GM13977 (cell line): Measurements from ENCODE around the gene SERF2.
"Not testable (repeated sequence)": the region's sequence is repeated elsewhere in the genome, so short reads cannot be mapped to it uniquely, and the experiment has no call there.

Experiments used
- DNase-seq: peaks from one replicate; pipeline ENCODE4 v3.0.0; 2012; ENCODE audit warnings: low spot score
- in situ Hi-C: fragments of 300-500 bp; cut with MboI; formaldehyde crosslinking; loops from one replicate; pipeline ENCODE4 v1.12.0; 2022; ENCODE audit warnings: low sequenced_read_pairs, low pct_unique_long_range_greater_than_20kb, mixed read lengths, inconsistent platforms; ENCODE audit not compliant: unreplicated experiment
- TF ChIP-seq, protein P1 (sequence below): IDR thresholded peaks from 2 replicates; pipeline ENCODE4 v1.5.1; 2012; ENCODE audit warnings: mild to moderate bottlenecking, control low read depth; ENCODE audit not compliant: insufficient read depth; ENCODE audit errors: extremely low read depth, missing control alignments

Gene SERF2

GRCh38 chr15:43799945-43800285, 7.8 kb downstream of the SERF2 start, which contains the start of gene SERINC4:
TSS of gene SERINC4 (minus strand) at chr15:43800220. CDS start at chr15:43799986, 234 bp downstream.
- in situ Hi-C loops = no loop called here

DNA sequence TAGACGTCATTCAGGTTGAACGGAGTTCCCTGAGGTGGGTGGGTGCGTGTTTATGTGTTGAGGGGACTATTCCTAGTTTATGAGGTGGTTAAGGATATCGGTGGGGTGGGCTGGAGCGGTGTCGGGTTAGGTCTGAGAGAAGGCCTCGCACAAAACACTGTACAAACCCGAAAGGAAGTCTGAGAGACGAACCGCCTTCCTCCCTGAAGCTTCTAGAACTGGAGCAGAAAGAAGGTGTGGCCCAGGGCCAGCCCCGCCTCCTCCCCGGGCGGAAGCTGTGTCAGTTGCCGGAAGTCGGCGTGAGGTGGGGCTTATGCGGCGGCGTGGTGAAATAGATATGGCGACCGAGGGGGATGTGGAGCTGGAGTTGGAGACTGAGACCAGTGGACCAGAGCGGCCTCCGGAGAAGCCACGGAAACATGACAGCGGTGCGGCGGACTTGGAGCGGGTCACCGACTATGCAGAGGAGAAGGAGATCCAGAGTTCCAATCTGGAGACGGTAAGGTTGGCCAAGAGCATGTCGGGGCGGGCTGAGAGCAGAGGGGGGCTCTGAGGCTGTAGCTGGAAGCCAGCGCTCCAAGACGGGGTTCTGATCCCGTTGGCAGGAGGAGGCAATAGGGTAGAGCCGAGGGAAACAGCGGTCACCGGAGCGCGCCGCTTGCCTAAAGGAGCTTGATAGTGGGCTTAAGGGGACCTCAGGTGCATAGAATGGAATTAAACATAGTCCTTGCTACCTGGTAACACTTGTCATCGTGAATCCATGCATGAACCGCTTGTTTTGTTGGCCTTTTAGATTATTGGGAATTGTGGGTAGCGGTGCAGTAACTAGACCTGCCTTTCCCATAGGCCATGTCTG, 8.4 kb downstream of the SERF2 start, which contains the start of gene HYPK:
Gene HYPK, plus strand, starts transcription at position 314 of the 856 bp plus-strand sequence. Its CDS starts 24 bp downstream, at position 338.
- in situ Hi-C loops = no loop called here
- DNase-seq = peak; percentile 80
- TF ChIP-seq, protein P1, sequence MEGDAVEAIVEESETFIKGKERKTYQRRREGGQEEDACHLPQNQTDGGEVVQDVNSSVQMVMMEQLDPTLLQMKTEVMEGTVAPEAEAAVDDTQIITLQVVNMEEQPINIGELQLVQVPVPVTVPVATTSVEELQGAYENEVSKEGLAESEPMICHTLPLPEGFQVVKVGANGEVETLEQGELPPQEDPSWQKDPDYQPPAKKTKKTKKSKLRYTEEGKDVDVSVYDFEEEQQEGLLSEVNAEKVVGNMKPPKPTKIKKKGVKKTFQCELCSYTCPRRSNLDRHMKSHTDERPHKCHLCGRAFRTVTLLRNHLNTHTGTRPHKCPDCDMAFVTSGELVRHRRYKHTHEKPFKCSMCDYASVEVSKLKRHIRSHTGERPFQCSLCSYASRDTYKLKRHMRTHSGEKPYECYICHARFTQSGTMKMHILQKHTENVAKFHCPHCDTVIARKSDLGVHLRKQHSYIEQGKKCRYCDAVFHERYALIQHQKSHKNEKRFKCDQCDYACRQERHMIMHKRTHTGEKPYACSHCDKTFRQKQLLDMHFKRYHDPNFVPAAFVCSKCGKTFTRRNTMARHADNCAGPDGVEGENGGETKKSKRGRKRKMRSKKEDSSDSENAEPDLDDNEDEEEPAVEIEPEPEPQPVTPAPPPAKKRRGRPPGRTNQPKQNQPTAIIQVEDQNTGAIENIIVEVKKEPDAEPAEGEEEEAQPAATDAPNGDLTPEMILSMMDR = no peak

More at GRCh38 chr15:43799945-43800285, 7.8 kb downstream of the SERF2 start, which contains the start of gene SERINC4:
- TF ChIP-seq, protein P1 = no peak
- no peak for DNase-seq

- in situ Hi-C loops, DNase-seq: not testable (repeated sequence)
Observed at GRCh38 chr15:43802676-43803075, 10.6 kb downstream of the SERF2 start.

GRCh38 chr15:43808435-43808950, 16.4 kb downstream of the SERF2 start:
- in situ Hi-C loops = no loop called here
- DNase-seq = no peak
- TF ChIP-seq, protein P1 = no peak

DNA sequence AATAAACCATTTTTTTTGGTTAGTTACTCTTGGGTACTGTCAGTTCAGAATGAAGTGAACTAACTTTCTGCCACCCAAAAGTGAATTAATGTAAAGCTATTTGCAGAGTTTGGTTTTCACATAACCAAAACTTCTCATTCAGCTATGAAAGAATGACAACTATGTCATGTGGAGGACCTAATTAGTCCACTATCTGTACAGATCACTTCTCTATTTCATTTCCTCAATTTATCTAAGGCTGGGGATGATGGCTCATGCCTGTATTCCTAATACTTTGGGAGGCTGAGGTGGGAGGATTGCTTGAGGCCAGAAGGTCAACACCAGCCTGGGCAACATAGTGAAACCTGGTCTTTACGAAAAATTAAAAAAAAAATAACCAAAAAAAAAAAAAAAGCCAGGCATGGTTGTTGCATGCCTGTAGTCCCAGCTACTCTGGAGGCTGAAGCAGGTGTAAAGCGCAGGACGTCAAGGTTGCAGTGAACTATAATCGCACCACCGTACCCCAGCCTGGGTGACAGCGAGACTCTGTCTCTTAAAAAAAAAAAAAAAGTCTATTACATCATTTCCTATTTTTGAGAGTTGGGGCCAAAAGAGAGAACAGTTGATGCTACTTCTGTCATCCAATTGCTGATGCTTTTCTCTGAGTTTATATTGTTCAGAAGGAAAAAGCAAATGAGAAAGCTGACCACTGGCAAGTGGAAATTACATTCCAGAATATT, 17.0 kb downstream of the SERF2 start:
- in situ Hi-C loops = no loop called here
- DNase-seq = peak; percentile 52
- TF ChIP-seq, protein P1 = no peak

GRCh38 chr15:43815064-43815463, 22.9 kb downstream of the SERF2 start:
- in situ Hi-C loops, DNase-seq: not testable (repeated sequence)

DNA sequence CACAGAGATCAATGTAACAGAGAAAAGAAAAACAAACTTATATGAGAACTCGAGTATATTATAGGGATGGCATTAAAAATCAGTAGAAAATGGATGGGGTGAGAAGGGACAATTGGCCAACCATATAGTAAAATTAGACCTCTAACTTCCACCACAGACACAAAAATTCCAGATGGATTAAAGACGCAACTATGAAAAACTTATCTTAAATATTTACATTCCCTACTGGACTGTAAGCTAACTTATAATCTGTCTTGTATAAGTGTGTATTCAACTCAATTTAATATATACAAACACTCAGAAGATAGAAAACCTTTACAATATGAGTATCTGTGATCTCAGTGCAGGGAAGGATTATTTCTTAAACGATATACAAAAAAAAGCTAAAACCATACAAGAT, 29.4 kb downstream of the SERF2 start:
- in situ Hi-C loops = no loop called here

More for the DNA sequence above, 29.4 kb downstream of the SERF2 start:
- no peak for DNase-seq
- TF ChIP-seq, protein P1 = no peak
